SU-DHL-6 (cell line): ENCODE data around the gene NR2E1.

ENCODE experiments used
- H2AFZ ChIP-seq: fragments of 200-600 bp; sonication (generic); 2 replicates; pipeline ENCODE4 v1.6.1; 2014; ENCODE audit warnings: low read depth, mild to moderate bottlenecking, moderate library complexity, mixed read lengths, antibody characterized with exemption, low read length; ENCODE audit not compliant: severe bottlenecking
- H3F3A ChIP-seq: fragments of 200-600 bp; shearing (Covaris generic); 2 replicates; pipeline ENCODE4 v1.6.0; 2016; ENCODE audit warnings: antibody characterized with exemption, mild to moderate bottlenecking; ENCODE audit not compliant: insufficient read depth
- H3K27ac ChIP-seq: fragments of 200-600 bp; sonication (generic); 2 replicates; pipeline ENCODE4 v1.5.1; 2016; ENCODE audit warnings: low read depth, mild to moderate bottlenecking, low read length, moderate library complexity, mixed read lengths
- H3K27me3 ChIP-seq: fragments of 200-600 bp; sonication (generic), shearing (Covaris generic); 2 replicates; pipeline ENCODE4 v1.6.0; 2014; ENCODE audit warnings: mild to moderate bottlenecking, low read length
- H3K36me3 ChIP-seq: fragments of 200-600 bp; sonication (generic); 2 replicates; pipeline ENCODE4 v1.6.1; 2014; ENCODE audit warnings: mild to moderate bottlenecking, low read length, mixed read lengths
- H3K4me2 ChIP-seq: fragments of 300-600, 200-600 bp; shearing (Covaris generic), sonication (generic); 2 replicates; pipeline ENCODE4 v1.6.0; 2014; ENCODE audit warnings: low read length, low read depth, mild to moderate bottlenecking; ENCODE audit not compliant: poor library complexity, severe bottlenecking
- H3K4me3 ChIP-seq: fragments of 200-600 bp; sonication (generic); 2 replicates; pipeline ENCODE4 v1.5.1; 2014; ENCODE audit warnings: antibody characterized with exemption, low read length, mild to moderate bottlenecking, mixed read lengths; ENCODE audit not compliant: insufficient read depth, poor library complexity, severe bottlenecking
- H3K79me2 ChIP-seq: fragments of 200-600 bp; sonication (generic); 2 replicates; pipeline ENCODE4 v1.6.1; 2014; ENCODE audit warnings: mild to moderate bottlenecking, low read length, moderate library complexity; ENCODE audit not compliant: insufficient read depth
- H3K9ac ChIP-seq: fragments of 200-600 bp; sonication (generic); 2 replicates; pipeline ENCODE4 v1.7.0; 2014; ENCODE audit warnings: mild to moderate bottlenecking, low read length
- H3K9me2 ChIP-seq: fragments of 200-600 bp; sonication (generic); replicated peaks from 2 replicates; pipeline ENCODE4 v1.6.1; 2014; ENCODE audit warnings: low read length; ENCODE audit not compliant: insufficient read depth
- H3K9me3 ChIP-seq: fragments of 200-600 bp; sonication (generic); 2 replicates; pipeline ENCODE4 v1.6.1; 2014; ENCODE audit warnings: low read length, mixed read lengths; ENCODE audit not compliant: insufficient read depth
- H4K20me1 ChIP-seq: fragments of 200-600 bp; sonication (generic); 2 replicates; pipeline ENCODE4 v1.6.1; 2014; ENCODE audit warnings: low read depth, mild to moderate bottlenecking, antibody characterized with exemption, low read length, moderate library complexity, mixed read lengths
- CTCF ChIP-seq: fragments of 200-600 bp; sonication (generic); IDR thresholded peaks from one replicate; pipeline ENCODE4 v1.5.1; 2017; ENCODE audit warnings: antibody characterized with exemption, mild to moderate bottlenecking, low read length, moderate library complexity; ENCODE audit not compliant: insufficient read depth, poor library complexity, severe bottlenecking
- EZH2phosphoT487 ChIP-seq: fragments of 200-600 bp; sonication (generic), shearing (Covaris generic); conservative IDR thresholded peaks from 2 replicates; pipeline ENCODE4 v1.6.1; 2018; ENCODE audit warnings: mild to moderate bottlenecking, antibody characterized with exemption, low read length, moderate library complexity, mixed read lengths

Gene NR2E1

DNA sequence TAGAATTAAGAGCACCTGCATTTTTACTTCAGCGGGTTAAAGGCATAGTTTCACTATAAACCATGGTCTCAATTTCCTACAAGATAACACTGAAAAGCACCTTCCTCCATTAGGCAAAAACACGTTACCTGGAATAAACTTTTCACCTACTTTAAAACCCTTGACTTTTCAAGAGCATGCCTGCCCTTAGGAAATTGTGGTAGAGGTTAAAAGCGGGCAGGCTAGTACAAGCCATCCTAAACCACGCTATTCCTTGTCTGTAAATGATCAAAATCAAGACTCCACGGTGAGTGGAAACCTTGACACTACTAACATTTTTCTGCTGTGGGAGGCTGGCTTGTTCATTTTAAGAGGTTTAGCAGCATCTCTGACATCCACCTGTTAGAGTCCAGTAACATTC lies 43.9 kb downstream of the NR2E1 start:
- Histone ChIP-seq H3K9ac (no peak overlapping the region), H3K36me3 (peaks cover 8% of the 10 kb centered on the region; the same call in 1 of the 2 replicates), H3K4me2 (no peak overlapping the region), H3K4me3 (no peak overlapping the region), H3K27me3 (no peaks in the 10 kb centered on the region), H3F3A (peaks cover 3% of the 10 kb centered on the region; the same call in 1 of the 2 replicates), H4K20me1 (no peaks in the 10 kb centered on the region), H3K79me2 (peaks cover 7% of the 10 kb centered on the region; the same call in 1 of the 2 replicates), H3K27ac (no peak overlapping the region), H2AFZ (no peak overlapping the region), H3K9me3 (no peaks in the 10 kb centered on the region), H3K9me2 (no peaks in the 10 kb centered on the region)
- TF ChIP-seq EZH2phosphoT487 (no peak), CTCF (no peak)

DNA sequence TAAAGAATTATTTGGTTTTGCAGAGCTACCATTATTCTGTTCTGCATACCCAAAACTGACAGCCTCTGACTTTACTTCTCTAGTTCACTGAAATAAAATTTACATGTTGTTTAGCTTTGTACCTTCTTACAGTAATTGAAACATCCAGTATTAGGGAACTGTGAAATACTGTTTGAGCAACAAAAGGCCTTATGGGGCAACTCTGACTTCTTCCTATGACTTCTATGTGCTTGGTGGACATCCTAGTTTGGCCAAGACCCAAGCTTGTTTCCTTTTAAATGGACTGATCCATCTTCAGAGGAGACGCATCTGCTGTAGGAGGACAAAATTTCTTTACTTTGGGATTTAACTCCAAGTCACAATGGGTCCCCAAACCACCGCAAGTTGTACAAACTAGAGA lies 44.7 kb downstream of the NR2E1 start:
- Histone ChIP-seq H3K27ac (no peak overlapping the region), H3K9me2 (no peaks in the 10 kb centered on the region), H3K4me3 (no peak overlapping the region), H3K79me2 (peaks cover 7% of the 10 kb centered on the region; the same call in 1 of the 2 replicates), H3K9me3 (no peaks in the 10 kb centered on the region), H3K27me3 (no peaks in the 10 kb centered on the region), H3K36me3 (peaks cover 8% of the 10 kb centered on the region; the same call in 1 of the 2 replicates), H3K4me2 (no peak overlapping the region), H3K9ac (no peak overlapping the region), H3F3A (peaks cover 3% of the 10 kb centered on the region; the same call in 1 of the 2 replicates), H2AFZ (no peak overlapping the region), H4K20me1 (no peaks in the 10 kb centered on the region)
- no peak for TF ChIP-seq EZH2phosphoT487
- TF ChIP-seq CTCF, result no peak

DNA sequence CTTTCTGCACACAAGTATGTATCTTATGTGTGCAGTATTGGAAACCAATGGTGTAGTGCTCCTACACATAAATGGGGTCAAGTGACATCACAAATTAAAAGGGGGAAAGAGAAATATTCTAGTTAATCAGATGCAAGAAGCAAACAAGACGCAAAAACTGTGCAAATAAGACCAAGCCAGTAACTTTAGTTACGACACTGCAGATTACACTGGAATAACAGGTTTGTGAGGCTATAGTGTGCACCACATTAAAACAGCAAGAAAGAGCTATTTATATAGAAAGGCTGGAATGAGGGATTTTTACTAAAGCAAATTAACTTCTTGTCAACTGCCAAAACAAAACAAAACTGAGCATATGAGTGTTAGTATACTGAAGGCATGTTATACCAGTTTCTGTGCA lies 45.8 kb downstream of the NR2E1 start:
- H4K20me1 ChIP-seq, result no peaks in the 10 kb centered on the region
- TF ChIP-seq CTCF, result no peak
- H3K79me2 ChIP-seq, result peaks cover 16% of the 10 kb centered on the region; the same call in 1 of the 2 replicates
- H3K4me3 ChIP-seq, result no peak overlapping the region
- no peak overlapping the region for H2AFZ ChIP-seq
- H3K9ac ChIP-seq, result no peak overlapping the region
- no peaks in the 10 kb centered on the region for H3K9me2 ChIP-seq
- no peak overlapping the region for H3K4me2 ChIP-seq
- H3K27ac ChIP-seq, result no peak overlapping the region
- H3F3A ChIP-seq, result peaks cover 3% of the 10 kb centered on the region; the same call in 1 of the 2 replicates
- no peaks in the 10 kb centered on the region for H3K9me3 ChIP-seq
- H3K27me3 ChIP-seq, result no peaks in the 10 kb centered on the region
- H3K36me3 ChIP-seq, result peaks cover 8% of the 10 kb centered on the region; the same call in 1 of the 2 replicates
